GM12891 (cell line): Measurements from ENCODE around the gene GPR55.

Experiments
- POLR2A ChIP-seq: IDR thresholded peaks from 2 replicates; pipeline ENCODE4 v1.6.1; 2011; ENCODE audit warnings: low read depth, low read length, control low read depth
- POU2F2 ChIP-seq: IDR thresholded peaks from 2 replicates; pipeline ENCODE4 v1.6.1; 2011; ENCODE audit warnings: low read depth, mild to moderate bottlenecking, control low read depth, low read length, moderate library complexity

- no peak for TF ChIP-seq POU2F2
- no peak for TF ChIP-seq POLR2A
Observed at GRCh38 chr2:230891509-230891908, 33.5 kb downstream of the GPR55 start.
